ENCODE results near the gene WDHD1.
"Not testable (repeated sequence)": the region's sequence is repeated elsewhere in the genome, so short reads cannot be mapped to it uniquely, and the experiment has no call there.

WDHD1 gene

DNA sequence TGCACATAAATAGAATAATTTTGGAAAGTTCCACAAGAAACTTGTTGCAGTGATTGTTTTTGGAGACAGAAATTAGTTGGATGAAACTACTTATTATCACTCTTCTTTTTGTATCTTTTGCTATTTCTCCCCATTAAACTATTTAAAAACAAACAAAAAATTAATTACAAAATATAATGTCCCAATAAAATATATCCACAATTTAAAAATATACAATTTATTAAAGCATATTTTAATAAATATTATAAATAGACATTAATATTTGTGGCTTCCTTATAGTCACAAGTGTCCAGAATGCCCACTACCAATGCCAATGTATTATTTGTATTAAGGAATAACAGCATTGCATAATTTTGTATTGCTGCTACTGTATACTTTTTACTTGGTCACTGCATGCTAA, 71.8 kb downstream of the WDHD1 start:
- DNase-seq (ENCODE audit: low spot score) = no peak

- not testable (repeated sequence) for DNase-seq (ENCODE audit: low spot score)
Measured at GRCh38 chr14:54953609-54954008, 73.3 kb downstream of the WDHD1 start.

DNA sequence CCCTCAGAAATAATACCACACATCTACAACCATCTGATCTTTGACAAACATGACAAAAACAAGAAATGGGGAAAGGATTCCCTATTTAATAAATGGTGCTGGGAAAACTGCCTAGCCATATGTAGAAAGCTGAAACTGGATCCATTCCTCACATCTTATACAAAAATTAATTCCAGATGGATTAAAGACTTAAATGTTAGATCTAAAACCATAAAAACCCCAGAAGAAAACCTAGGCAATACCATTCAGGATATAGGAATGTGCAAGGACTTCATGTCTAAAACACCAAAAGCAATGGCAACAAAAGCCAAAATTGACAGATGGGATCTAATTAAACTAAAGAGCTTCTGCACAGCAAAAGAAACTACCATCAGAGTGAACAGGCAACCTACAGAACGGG, 74.1 kb downstream of the WDHD1 start:
- DNase-seq (ENCODE audit: low spot score) = not testable (repeated sequence)

- no peak for DNase-seq (ENCODE audit: low spot score)
Measured at GRCh38 chr14:54947230-54947629, 79.7 kb downstream of the WDHD1 start.

- DNase-seq (ENCODE audit: low spot score) = no peak
Measured at GRCh38 chr14:54946500-54946899, 80.4 kb downstream of the WDHD1 start.

DNA sequence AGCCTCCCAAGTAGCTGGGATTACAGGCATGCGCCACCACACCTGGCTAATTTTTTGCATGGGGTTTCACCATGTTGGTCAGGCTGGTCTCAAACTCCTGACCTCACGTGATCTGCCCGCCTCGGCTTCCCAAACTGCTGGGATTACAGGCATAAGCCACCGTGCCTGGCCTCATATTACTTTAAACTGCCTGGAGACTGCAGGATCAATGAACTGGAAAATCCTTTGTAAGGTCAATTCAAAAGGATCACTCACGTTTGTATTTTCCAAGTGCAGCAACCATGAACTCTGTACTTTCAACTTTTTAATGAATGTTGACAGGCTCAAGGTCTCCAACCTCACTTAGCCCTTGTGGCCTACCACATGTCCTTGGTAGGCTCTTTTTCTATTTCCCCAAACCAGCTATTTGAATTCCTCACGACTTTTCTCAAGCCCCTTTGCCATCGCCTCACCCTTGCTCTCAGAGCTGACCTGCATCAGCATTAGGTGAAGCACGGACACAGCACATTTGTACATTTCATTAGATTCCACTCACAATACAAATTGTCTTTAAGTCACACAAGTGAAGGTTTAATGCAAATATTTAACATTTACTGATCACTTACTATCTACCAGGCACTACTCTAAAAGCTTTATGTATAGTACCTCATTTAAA, 82.0 kb downstream of the WDHD1 start:
- DNase-seq (ENCODE audit: low spot score) = no peak

- DNase-seq (ENCODE audit: low spot score) = peak; percentile 27
Measured at GRCh38 chr14:54942913-54943312, 84.0 kb downstream of the WDHD1 start.

GRCh38 chr14:54936816-54937215, 90.1 kb downstream of the WDHD1 start:
- no peak for DNase-seq (ENCODE audit: low spot score)

GRCh38 chr14:54935958-54936357, 90.9 kb downstream of the WDHD1 start:
- DNase-seq (ENCODE audit: low spot score) = no peak

- DNase-seq (ENCODE audit: low spot score) = no peak
Measured at GRCh38 chr14:54935100-54935499, 91.8 kb downstream of the WDHD1 start.

GRCh38 chr14:54933006-54933405, 93.9 kb downstream of the WDHD1 start:
- no peak for DNase-seq (ENCODE audit: low spot score)

DNA sequence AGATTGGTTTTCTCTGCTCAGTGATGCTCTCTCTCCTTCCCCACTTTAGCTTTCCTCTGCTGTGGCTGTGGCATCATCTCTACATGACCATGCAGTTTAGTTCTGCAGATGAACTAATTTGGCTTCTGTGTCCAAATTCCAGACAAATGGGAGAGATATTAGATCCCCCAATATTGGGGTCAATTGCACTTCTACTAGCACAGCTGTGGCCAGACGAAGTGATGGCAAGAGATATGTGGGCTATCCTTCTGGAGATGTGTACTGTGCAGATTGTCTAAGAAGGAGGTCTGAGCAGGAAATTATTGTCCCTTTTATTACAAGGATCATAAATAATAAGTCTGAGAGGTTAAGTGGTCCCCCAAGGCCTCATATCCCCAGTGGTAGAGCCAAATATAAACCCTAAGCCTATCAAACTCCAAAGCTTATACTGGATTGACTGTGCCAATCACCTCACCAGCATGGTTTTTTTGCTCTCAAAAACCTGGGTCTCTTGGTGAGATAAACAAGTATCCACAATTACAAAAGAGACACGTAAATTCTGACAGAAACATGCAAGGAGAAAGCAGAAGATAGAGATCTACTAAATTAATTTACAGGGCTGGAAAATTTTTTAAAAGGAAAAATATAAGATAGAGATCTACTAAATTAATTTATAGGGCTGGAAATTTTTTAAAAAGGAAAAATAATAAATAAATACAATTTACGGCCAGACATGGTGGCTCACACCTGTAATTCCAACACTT, 95.1 kb downstream of the WDHD1 start:
- no peak for DNase-seq (ENCODE audit: low spot score)

DNA sequence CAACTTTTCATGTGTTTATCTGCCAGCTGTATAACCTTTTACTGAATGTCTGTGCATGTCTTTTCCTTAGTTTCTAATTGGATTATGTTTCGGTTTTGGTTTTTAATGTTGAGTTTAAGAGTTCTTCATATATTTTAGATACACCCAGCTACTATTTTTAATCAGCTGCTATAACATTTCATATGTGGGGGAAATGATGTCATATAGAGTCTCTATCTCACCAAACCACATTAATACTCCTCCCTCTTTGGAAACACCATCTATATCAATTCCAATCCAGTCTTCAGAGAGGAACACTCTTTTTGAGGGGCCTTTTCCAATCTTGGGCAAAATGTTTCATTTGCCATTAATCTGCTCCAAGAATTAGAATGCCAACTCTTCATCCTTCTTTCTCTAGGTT, 95.8 kb downstream of the WDHD1 start:
- no peak for DNase-seq (ENCODE audit: low spot score)

GRCh38 chr14:54929556-54929955, 97.3 kb downstream of the WDHD1 start:
- DNase-seq (ENCODE audit: low spot score) = no peak

GRCh38 chr14:54928216-54928615, 98.7 kb downstream of the WDHD1 start:
- DNase-seq (ENCODE audit: low spot score) = no peak

- DNase-seq (ENCODE audit: low spot score) = no peak
Measured at GRCh38 chr14:54927551-54927950, 99.3 kb downstream of the WDHD1 start.

DNA sequence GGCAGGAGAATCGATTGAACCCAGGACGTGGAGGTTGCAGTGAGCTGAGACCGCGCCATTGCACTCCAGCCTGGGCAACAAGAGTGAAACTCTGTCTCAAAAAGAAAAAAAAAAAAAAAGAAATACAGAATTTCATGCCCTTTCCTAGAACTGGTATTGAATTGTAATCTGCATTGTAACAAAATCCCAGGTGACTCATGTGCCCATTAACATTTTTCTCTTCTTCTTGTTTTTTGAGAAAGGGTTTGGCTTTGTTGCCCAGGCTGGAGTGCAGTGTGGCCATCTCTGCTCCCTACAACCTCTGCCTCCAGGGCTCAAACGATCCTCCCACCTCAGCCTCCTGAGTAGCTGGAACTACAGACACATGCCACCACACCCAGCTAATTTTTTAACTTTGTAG, 100.3 kb downstream of the WDHD1 start:
- not testable (repeated sequence) for DNase-seq (ENCODE audit: low spot score)

GRCh38 chr14:54922598-54922997, 104.3 kb downstream of the WDHD1 start:
- no peak for DNase-seq (ENCODE audit: low spot score)

GRCh38 chr14:54920052-54920451, 106.8 kb downstream of the WDHD1 start:
- no peak for DNase-seq (ENCODE audit: low spot score)

GRCh38 chr14:54919330-54919729, 107.6 kb downstream of the WDHD1 start:
- no peak for DNase-seq (ENCODE audit: low spot score)

- no peak for DNase-seq (ENCODE audit: low spot score)
Measured at GRCh38 chr14:54918427-54918826, 108.5 kb downstream of the WDHD1 start.

GRCh38 chr14:54916101-54916500, 110.8 kb downstream of the WDHD1 start:
- no peak for DNase-seq (ENCODE audit: low spot score)

DNA sequence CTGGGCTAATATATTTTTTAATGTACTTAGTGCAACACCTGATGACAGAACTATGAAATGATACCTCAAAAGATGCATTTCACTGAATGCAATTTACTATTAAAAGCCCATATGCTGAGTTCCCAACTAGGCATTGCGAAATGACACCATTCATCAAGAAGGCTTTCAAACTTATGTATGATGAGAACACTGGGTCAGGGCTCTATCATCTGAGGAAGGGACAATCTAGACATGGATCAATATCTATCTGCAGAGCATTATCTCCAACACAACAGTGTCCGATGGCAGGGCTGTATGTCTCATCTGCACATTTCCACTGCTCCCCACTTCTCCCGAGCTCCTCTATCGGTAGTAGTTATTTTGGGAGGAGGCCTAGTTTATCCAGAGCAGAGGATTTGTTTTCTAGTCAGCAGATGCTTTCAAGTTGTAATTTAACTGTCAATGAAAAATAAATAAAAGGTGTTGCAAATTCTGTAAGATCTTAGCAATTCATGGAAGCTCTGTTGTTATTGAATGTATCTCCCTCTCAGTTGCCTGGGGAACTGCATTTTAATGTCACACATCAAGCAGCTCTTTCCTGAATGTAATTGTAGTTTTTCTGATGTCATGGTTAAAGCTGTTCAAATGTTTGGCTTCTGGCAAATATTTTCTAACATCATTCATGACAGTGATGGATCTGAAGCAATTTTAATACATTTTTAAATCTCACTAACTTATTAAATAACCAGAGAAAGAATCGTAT, 116.9 kb downstream of the WDHD1 start:
- DNase-seq (ENCODE audit: low spot score) = no peak
